BJ (cell line): ENCODE results near the gene RTN3. TPM values are rescaled to one million over a fixed set of nuclear protein-coding genes. Genes with fewer than 3 reads are reported as not detected.

Source experiments
- CTCF ChIA-PET: fragments of 350-600 bp; formaldehyde crosslinking; extraction: SDS; loops from one replicate; lab custom pipeline; 2021; ENCODE audit warnings: antibody characterized with exemption, inconsistent platforms; lab: Yijun Ruan, JAX
- POLR2A ChIA-PET: fragments of 300-600 bp; sonication (Branson Sonifier 250); formaldehyde crosslinking; extraction: SDS; loops from one replicate; lab custom pipeline; 2021; ENCODE audit warnings: antibody characterized with exemption; lab: Charles Lee
- DNase-seq: peaks from one replicate; pipeline ENCODE4 v3.0.0-alpha.2; 2011; ENCODE audit warnings: low read depth
- H3K27me3 ChIP-seq: 2 replicates; pipeline ENCODE4 v1.6.0; 2011; ENCODE audit warnings: low read length; ENCODE audit not compliant: control insufficient read depth, insufficient read depth
- H3K36me3 ChIP-seq: 2 replicates; pipeline ENCODE4 v1.5.1; 2011; ENCODE audit warnings: low read length; ENCODE audit not compliant: control insufficient read depth, insufficient read depth
- H3K4me3 ChIP-seq: 2 replicates; pipeline ENCODE4 v1.5.1; 2011; ENCODE audit warnings: low read depth, mild to moderate bottlenecking, control low read depth, low read length
- polyA plus RNA-seq: library from polyadenylated mRNA; depleted of rRNA; stranded (reverse); fragments of >200 nt; gene quantifications from 2 replicates; pipeline ENCODE4 v1.2.3, GENCODE V29; 2011
- TF ChIP-seq, protein P1 (sequence below): IDR thresholded peaks from 2 replicates; pipeline ENCODE4 v1.5.1; 2011; ENCODE audit warnings: low read depth, mild to moderate bottlenecking, control low read depth, inconsistent platforms, low read length, moderate library complexity; ENCODE audit not compliant: insufficient read depth

RTN3 gene
- polyA plus RNA-seq, 1 experiment = 91.4 TPM

GRCh38 chr11:63791495-63792167, 110.3 kb downstream of the RTN3 start:
- POLR2A ChIA-PET = no interaction called here
- no peaks in the 10 kb centered on the region for H3K36me3 ChIP-seq
- CTCF ChIA-PET = no interaction called here
- DNase-seq = no peak
- TF ChIP-seq, protein P1, sequence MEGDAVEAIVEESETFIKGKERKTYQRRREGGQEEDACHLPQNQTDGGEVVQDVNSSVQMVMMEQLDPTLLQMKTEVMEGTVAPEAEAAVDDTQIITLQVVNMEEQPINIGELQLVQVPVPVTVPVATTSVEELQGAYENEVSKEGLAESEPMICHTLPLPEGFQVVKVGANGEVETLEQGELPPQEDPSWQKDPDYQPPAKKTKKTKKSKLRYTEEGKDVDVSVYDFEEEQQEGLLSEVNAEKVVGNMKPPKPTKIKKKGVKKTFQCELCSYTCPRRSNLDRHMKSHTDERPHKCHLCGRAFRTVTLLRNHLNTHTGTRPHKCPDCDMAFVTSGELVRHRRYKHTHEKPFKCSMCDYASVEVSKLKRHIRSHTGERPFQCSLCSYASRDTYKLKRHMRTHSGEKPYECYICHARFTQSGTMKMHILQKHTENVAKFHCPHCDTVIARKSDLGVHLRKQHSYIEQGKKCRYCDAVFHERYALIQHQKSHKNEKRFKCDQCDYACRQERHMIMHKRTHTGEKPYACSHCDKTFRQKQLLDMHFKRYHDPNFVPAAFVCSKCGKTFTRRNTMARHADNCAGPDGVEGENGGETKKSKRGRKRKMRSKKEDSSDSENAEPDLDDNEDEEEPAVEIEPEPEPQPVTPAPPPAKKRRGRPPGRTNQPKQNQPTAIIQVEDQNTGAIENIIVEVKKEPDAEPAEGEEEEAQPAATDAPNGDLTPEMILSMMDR = no peak
- no peak overlapping the region for H3K4me3 ChIP-seq
- no peaks in the 10 kb centered on the region for H3K27me3 ChIP-seq

DNA sequence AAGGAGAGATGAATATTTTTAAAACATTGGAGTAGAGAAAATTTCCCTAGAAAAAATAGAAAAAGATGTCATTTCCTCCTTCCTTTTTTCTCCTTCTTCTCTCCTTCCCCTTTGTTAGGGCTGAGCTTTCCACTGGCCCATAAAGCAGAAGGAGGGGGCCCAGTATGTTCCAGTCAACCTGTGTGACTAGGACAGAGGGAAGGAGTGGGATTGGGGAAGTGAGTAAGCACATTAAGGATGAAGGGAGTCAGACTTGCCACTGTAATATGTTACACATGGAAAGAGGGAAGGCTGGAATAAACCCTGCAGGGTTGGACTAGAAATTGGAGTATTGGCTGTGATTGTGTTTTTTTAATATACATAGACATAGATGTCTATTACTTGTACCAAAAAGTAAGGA, 111.9 kb downstream of the RTN3 start:
- ChIA-PET POLR2A (no interaction called here), CTCF (no interaction called here)
- TF ChIP-seq, protein P1 = no peak
- no peak for DNase-seq
- no peaks in the 10 kb centered on the region for H3K36me3 ChIP-seq
- H3K27me3 ChIP-seq = no peaks in the 10 kb centered on the region
- no peak overlapping the region for H3K4me3 ChIP-seq

DNA sequence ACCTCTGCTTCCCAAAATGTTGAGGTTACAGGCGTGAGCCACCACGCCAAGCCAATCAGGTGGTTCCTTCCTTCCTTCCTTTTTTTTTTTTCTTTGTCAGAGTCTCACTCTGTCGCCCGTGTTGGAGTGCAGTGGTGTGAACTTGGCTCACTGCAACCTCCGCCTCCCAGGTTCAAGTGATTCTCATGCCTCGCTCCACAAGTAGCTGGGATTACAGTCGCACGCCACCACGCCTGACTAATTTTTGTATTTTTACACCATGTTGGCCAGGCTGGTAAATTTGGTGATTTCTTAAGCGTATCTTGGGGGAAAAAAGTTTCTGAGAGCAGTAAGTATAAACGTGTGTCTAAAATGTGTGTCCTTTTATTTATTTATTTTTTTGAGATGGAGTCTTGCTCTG, 113.8 kb downstream of the RTN3 start:
- TF ChIP-seq, protein P1 = no peak
- Histone ChIP-seq H3K27me3 (no peaks in the 10 kb centered on the region), H3K36me3 (no peaks in the 10 kb centered on the region), H3K4me3 (no peak overlapping the region)
- ChIA-PET POLR2A (no interaction called here), CTCF (interaction anchor here (0.7 kb wide), 1 partner anchor 168 kb away, joined by 3 read pairs; no protein-coding TSS in a partner anchor)
- DNase-seq = no peak

- no peaks in the 10 kb centered on the region for H3K27me3 ChIP-seq
- no peak for DNase-seq
- POLR2A ChIA-PET = no interaction called here
- TF ChIP-seq, protein P1 = no peak
- CTCF ChIA-PET = no interaction called here
- no peak overlapping the region for H3K4me3 ChIP-seq
- no peaks in the 10 kb centered on the region for H3K36me3 ChIP-seq
Measured at GRCh38 chr11:63800921-63801320, 119.6 kb downstream of the RTN3 start.

DNA sequence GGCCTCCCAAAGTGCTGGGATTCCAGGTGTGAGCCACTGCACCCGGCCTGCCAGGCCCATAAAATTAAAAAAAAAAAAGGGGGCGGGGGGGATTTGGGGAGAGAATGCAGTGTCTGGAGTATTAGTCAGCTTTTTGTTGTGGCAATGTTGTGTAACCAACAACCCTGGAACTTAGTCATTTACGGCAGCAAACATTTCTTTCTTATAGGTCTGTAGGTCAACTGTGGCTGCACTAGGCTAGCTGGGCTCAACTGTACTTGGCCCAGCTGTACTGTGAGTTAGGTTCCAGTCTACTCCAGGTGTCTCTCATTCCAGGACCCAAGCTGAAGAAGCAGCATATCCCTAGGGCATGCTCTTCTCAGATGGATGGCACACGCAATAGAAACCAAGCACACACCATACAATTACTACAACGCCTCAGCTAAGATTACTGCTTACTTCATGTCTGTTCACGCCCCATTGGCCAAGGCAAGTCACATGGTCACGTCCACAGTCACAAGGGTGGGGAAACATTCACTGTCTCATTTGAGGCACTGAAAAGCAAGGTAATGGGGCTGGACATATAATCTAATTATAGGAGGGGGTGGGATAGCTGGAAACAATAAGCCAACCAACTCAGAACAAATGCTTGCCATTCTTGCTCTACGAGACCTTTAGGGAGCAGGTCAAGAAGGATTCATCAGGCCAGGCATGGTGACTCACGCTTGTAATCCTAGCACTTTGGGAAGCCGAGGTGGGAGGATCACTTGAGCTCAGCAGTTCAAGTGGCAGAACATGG, 121.5 kb downstream of the RTN3 start:
- DNase-seq = no peak
- H3K27me3 ChIP-seq = no peaks in the 10 kb centered on the region
- ChIA-PET CTCF (interaction anchor here (1.3 kb wide), 1 partner anchor 35 kb away, joined by 5 read pairs; the partner anchor contains the start of gene ZFTA), POLR2A (no interaction called here)
- TF ChIP-seq, protein P1 = no peak
- H3K36me3 ChIP-seq = no peaks in the 10 kb centered on the region
- H3K4me3 ChIP-seq = no peak overlapping the region
